Fibroblast of the aortic adventitia (primary cell): ENCODE measurements around the gene NUP107. TPM values are rescaled to one million over a fixed set of nuclear protein-coding genes. Genes with fewer than 3 reads are reported as not detected.

Source experiments
- DNase-seq: peaks from one replicate; pipeline ENCODE4 v3.0.0-alpha.2; 2010; ENCODE audit warnings: low read depth
- H3K4me3 ChIP-seq: 2 replicates; pipeline ENCODE4 v1.5.1; 2011; ENCODE audit warnings: low read depth, mild to moderate bottlenecking, control low read depth, low read length, moderate library complexity
- CTCF ChIP-seq: IDR thresholded peaks from 2 replicates; pipeline ENCODE4 v1.5.1; 2011; ENCODE audit warnings: mild to moderate bottlenecking, low read length, control low read depth, inconsistent platforms; ENCODE audit not compliant: insufficient read depth
- total RNA-seq: library from RNA; depleted of rRNA; stranded (reverse); fragments of >200 nt; gene quantifications from 2 replicates; pipeline ENCODE4 v1.2.3, GENCODE V29; 2012; ENCODE audit warnings: low replicate concordance

NUP107 gene
- total RNA-seq, 1 donor = 83.7 TPM

GRCh38 chr12:68768431-68768939, 81.7 kb downstream of the NUP107 start:
- H3K4me3 ChIP-seq = no peak overlapping the region
- DNase-seq = no peak

DNA sequence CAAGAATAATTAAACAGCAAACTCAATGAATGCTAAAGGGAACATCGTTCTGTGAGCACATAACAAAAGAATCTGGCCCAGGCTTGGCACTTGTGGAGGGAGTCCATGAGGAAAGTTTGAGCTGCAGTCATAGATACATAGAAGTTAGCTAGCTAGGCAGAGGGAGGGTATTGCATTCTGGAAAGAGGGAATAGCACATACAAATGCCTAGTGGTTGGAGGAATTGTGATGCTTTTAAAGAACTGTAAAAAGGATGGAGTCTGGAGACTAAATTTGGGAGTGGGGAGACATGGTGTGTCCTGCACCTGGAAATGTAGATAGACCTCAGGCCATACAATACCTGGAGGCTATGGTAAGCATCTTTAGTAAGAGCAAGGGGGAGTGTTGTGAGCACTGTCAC, 83.2 kb downstream of the NUP107 start:
- DNase-seq = no peak
- H3K4me3 ChIP-seq = no peak overlapping the region
- no peak for TF ChIP-seq CTCF

More at GRCh38 chr12:68768431-68768939, 81.7 kb downstream of the NUP107 start:
- TF ChIP-seq CTCF = no peak

- TF ChIP-seq CTCF = no peak
- no peak for DNase-seq
- no peak overlapping the region for H3K4me3 ChIP-seq
Measured at GRCh38 chr12:68771223-68771925, 84.6 kb downstream of the NUP107 start.

DNA sequence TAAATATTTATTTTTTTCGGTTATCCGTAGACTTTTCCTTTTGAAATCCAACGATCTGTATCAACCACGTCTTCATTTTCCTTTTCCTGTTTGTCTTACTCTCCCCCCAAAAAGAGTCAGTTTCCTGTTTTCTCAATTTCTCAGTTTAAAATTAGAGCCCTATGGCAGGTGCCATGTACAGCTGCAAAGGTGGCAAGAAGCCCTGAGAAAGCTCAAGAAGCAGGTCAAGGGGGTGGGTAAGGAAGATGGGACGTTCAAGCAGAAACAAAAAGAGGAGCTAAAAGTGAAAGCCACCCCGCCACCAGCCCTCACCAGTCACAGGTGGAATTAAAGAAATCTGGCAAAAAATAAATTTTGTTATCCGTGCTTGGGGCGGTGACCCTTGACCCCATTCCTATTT, 85.9 kb downstream of the NUP107 start:
- TF ChIP-seq CTCF = no peak
- H3K4me3 ChIP-seq = no peak overlapping the region

GRCh38 chr12:68773582-68773981, 86.8 kb downstream of the NUP107 start:
- no peak for DNase-seq
- TF ChIP-seq CTCF = no peak
- no peak overlapping the region for H3K4me3 ChIP-seq

More for the DNA sequence above, 85.9 kb downstream of the NUP107 start:
- DNase-seq = no peak

DNA sequence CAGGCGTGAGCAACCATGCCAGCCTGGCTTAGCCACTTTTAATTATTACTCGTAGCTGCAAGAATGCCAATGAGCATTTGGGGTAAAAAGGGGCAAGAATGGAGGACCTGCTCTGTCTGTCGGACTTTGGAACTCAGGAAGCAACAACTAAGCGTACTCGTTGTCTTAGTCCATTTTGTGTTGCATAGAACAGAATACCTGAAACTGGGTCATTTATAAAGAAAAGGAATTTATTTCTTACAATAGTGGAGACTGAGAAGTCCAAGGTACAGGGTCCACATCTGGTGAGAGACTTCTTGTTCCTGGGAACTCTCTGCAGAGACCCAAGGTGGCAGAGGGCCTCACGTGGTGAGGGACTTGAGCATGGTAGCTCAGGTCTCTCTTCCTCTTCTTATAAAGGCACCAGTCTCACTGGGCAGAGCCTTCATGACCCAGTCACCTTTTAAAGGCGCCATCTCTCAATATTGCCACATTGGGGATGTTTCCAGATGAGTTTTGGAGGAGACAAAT, 88.4 kb downstream of the NUP107 start:
- no peak for TF ChIP-seq CTCF
- no peak for DNase-seq
- H3K4me3 ChIP-seq = no peak overlapping the region
